H1 (cell line): ENCODE measurements around the gene SSC5D. TPM values are rescaled to one million over a fixed set of nuclear protein-coding genes. Genes with fewer than 3 reads are reported as not detected.

Source experiments
- BACH1 ChIP-seq: IDR thresholded peaks from 2 replicates; pipeline ENCODE4 v1.6.1; 2012; ENCODE audit warnings: low read length, improper control_type of control experiment
- BRCA1 ChIP-seq: IDR thresholded peaks from 2 replicates; pipeline ENCODE4 v1.6.1; 2012; ENCODE audit warnings: low read depth, low read length, improper control_type of control experiment
- CHD1 ChIP-seq: IDR thresholded peaks from 2 replicates; pipeline ENCODE4 v1.6.1; 2012; ENCODE audit warnings: low read depth, low read length, improper control_type of control experiment
- POLR2A ChIP-seq, 2 experiments: IDR thresholded peaks; 1 replicate in 1 of 2; 2 replicates in 1 of 2; pipeline ENCODE4 v1.6.1; 2011; ENCODE audit warnings: low read depth in 2 of 2, low read length in 2 of 2, mild to moderate bottlenecking in 2 of 2; ENCODE audit errors: control extremely low read depth in 1 of 2
- SP4 ChIP-seq: IDR thresholded peaks from 2 replicates; pipeline ENCODE4 v1.6.1; 2012; ENCODE audit warnings: low read length, inconsistent platforms
- TCF12 ChIP-seq: IDR thresholded peaks from 2 replicates; pipeline ENCODE4 v1.6.1; 2011; ENCODE audit warnings: low read depth, mild to moderate bottlenecking, low read length
- polyA plus RNA-seq, 7 experiments: library from polyadenylated mRNA; depleted of rRNA in 3 of 7; stranded (reverse) in 5 of 7; unstranded in 2 of 7; fragments of >200 nt in 5 of 7; fragments of 200-250 nt in 2 of 7; gene quantifications; 1 replicate in 5 of 7; 2 replicates in 1 of 7; 4 replicates in 1 of 7; pipeline versions ENCODE4 v1.2.1 to v1.2.3, GENCODE V29; 2011 to 2013; ENCODE audit warnings: missing spikeins in 2 of 7, mixed read lengths in 2 of 7
- total RNA-seq: library from RNA; stranded (reverse); fragmentation: NEBNext Ultra II Directional; extraction: Animal tissue kit (Norgen Biotek cat#: 25700); gene quantifications from 2 replicates; pipeline ENCODE4 v1.2.1, GENCODE V29; 2021
- TF ChIP-seq, protein P1 (sequence below): fragments of 300-600 bp; sonication (generic); IDR thresholded peaks from 2 replicates; pipeline ENCODE4 v1.7.1; 2012; ENCODE audit warnings: low read length, moderate library complexity, mild to moderate bottlenecking, inconsistent platforms; ENCODE audit not compliant: insufficient replicate concordance
- TF ChIP-seq, protein P2 (sequence below): IDR thresholded peaks from 2 replicates; pipeline ENCODE4 v1.6.1; 2012; ENCODE audit warnings: low read length, inconsistent platforms
- TF ChIP-seq, protein P3 (sequence below): IDR thresholded peaks from 2 replicates; pipeline ENCODE4 v1.6.1; 2012; ENCODE audit warnings: inconsistent platforms

The SSC5D gene
- total and polyA plus RNA-seq, 2 of the 8 experiments (the other 6 are each of a cell fraction or from before 2014, with no cell fraction given), result 0.39 to 1.7 TPM

DNA sequence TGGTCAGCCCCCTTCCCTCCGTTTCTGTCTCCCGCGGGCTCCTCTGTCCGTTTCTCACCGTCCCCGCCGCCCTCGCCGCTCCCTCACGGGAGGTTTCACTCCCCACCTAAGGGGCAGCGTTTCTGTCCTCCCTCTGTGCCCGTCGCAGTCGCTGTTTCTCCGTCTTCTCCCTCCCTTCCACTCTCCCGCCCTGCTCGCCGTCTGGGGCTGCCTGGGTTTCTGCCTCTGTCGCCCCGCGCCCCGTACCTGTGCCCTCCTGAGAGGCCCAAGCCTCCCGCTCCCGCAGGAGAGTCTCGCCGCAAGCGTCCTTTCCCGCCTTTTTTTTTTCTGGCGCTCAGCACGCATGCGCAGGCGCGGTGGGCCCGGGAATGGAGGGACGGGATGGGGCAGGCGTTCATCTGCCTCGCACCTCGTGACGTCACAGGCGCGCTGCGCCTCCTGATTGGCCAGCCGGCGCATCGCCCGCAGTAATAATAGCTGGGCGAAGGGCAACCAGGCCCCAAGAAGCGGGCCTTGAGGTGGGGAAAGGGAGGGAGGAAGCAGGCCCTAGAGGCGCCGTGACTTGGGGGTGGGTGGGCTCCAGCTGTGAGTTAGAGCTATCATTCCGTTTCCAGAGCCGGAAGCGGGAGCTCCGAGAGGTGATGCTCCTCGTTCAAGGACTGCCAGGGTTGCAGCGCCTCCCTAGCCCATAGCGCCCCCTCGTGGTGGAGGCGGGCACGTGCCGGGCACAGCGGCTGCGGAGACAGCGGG lies 15.4 kb downstream of the SSC5D start (continued):
- TF ChIP-seq, protein P1, sequence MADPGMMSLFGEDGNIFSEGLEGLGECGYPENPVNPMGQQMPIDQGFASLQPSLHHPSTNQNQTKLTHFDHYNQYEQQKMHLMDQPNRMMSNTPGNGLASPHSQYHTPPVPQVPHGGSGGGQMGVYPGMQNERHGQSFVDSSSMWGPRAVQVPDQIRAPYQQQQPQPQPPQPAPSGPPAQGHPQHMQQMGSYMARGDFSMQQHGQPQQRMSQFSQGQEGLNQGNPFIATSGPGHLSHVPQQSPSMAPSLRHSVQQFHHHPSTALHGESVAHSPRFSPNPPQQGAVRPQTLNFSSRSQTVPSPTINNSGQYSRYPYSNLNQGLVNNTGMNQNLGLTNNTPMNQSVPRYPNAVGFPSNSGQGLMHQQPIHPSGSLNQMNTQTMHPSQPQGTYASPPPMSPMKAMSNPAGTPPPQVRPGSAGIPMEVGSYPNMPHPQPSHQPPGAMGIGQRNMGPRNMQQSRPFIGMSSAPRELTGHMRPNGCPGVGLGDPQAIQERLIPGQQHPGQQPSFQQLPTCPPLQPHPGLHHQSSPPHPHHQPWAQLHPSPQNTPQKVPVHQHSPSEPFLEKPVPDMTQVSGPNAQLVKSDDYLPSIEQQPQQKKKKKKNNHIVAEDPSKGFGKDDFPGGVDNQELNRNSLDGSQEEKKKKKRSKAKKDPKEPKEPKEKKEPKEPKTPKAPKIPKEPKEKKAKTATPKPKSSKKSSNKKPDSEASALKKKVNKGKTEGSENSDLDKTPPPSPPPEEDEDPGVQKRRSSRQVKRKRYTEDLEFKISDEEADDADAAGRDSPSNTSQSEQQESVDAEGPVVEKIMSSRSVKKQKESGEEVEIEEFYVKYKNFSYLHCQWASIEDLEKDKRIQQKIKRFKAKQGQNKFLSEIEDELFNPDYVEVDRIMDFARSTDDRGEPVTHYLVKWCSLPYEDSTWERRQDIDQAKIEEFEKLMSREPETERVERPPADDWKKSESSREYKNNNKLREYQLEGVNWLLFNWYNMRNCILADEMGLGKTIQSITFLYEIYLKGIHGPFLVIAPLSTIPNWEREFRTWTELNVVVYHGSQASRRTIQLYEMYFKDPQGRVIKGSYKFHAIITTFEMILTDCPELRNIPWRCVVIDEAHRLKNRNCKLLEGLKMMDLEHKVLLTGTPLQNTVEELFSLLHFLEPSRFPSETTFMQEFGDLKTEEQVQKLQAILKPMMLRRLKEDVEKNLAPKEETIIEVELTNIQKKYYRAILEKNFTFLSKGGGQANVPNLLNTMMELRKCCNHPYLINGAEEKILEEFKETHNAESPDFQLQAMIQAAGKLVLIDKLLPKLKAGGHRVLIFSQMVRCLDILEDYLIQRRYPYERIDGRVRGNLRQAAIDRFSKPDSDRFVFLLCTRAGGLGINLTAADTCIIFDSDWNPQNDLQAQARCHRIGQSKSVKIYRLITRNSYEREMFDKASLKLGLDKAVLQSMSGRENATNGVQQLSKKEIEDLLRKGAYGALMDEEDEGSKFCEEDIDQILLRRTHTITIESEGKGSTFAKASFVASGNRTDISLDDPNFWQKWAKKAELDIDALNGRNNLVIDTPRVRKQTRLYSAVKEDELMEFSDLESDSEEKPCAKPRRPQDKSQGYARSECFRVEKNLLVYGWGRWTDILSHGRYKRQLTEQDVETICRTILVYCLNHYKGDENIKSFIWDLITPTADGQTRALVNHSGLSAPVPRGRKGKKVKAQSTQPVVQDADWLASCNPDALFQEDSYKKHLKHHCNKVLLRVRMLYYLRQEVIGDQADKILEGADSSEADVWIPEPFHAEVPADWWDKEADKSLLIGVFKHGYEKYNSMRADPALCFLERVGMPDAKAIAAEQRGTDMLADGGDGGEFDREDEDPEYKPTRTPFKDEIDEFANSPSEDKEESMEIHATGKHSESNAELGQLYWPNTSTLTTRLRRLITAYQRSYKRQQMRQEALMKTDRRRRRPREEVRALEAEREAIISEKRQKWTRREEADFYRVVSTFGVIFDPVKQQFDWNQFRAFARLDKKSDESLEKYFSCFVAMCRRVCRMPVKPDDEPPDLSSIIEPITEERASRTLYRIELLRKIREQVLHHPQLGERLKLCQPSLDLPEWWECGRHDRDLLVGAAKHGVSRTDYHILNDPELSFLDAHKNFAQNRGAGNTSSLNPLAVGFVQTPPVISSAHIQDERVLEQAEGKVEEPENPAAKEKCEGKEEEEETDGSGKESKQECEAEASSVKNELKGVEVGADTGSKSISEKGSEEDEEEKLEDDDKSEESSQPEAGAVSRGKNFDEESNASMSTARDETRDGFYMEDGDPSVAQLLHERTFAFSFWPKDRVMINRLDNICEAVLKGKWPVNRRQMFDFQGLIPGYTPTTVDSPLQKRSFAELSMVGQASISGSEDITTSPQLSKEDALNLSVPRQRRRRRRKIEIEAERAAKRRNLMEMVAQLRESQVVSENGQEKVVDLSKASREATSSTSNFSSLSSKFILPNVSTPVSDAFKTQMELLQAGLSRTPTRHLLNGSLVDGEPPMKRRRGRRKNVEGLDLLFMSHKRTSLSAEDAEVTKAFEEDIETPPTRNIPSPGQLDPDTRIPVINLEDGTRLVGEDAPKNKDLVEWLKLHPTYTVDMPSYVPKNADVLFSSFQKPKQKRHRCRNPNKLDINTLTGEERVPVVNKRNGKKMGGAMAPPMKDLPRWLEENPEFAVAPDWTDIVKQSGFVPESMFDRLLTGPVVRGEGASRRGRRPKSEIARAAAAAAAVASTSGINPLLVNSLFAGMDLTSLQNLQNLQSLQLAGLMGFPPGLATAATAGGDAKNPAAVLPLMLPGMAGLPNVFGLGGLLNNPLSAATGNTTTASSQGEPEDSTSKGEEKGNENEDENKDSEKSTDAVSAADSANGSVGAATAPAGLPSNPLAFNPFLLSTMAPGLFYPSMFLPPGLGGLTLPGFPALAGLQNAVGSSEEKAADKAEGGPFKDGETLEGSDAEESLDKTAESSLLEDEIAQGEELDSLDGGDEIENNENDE, result no peak
- TF ChIP-seq POLR2A (IDR thresholded peaks at IDR 0.05; ENCODE audit: control extremely low read depth in 1 of 2, low read depth in 2 of 2, low read length in 2 of 2) (no peak), SP4 (peak; percentile 77; the same call in 1 of the 2 replicates), CHD1 (no peak), BRCA1 (no peak), TCF12 (no peak), BACH1 (no peak)
- TF ChIP-seq, protein P2, sequence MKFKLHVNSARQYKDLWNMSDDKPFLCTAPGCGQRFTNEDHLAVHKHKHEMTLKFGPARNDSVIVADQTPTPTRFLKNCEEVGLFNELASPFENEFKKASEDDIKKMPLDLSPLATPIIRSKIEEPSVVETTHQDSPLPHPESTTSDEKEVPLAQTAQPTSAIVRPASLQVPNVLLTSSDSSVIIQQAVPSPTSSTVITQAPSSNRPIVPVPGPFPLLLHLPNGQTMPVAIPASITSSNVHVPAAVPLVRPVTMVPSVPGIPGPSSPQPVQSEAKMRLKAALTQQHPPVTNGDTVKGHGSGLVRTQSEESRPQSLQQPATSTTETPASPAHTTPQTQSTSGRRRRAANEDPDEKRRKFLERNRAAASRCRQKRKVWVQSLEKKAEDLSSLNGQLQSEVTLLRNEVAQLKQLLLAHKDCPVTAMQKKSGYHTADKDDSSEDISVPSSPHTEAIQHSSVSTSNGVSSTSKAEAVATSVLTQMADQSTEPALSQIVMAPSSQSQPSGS, result no peak
- TF ChIP-seq, protein P3, sequence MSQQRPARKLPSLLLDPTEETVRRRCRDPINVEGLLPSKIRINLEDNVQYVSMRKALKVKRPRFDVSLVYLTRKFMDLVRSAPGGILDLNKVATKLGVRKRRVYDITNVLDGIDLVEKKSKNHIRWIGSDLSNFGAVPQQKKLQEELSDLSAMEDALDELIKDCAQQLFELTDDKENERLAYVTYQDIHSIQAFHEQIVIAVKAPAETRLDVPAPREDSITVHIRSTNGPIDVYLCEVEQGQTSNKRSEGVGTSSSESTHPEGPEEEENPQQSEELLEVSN, result peak; percentile 100
